Posterior vena cava (tissue), 2 donors: ENCODE results near the gene PCCA. TPM values are rescaled to one million over a fixed set of nuclear protein-coding genes. Genes with fewer than 3 reads are reported as not detected.

Source experiments
- DNase-seq: peaks from one replicate; pipeline ENCODE4 v3.0.0-alpha.2; 2020; ENCODE audit warnings: low spot score
- intact Hi-C, 2 donors: fragments of 100-400 bp; cut with DNase I; formaldehyde crosslinking; loops; one replicate each; pipeline versions ENCODE4 v1.14.1 to v1.14.2; 2022 to 2023
- total RNA-seq, 2 donors: library from RNA; stranded (reverse); fragmentation: NEBNext Ultra II Directional; extraction: Animal tissue kit (Norgen Biotek cat#: 25700); gene quantifications; one replicate each; pipeline ENCODE4 v1.2.1, GENCODE V29; 2021
- donor health status: DM: yes; HTN: yes; CAD: no.
- donor health status: DM: yes; HTN: yes; CAD: no.

PCCA gene
- total RNA-seq, 2 donors from 2014 or later, result 32.0 to 34.5 TPM

DNA sequence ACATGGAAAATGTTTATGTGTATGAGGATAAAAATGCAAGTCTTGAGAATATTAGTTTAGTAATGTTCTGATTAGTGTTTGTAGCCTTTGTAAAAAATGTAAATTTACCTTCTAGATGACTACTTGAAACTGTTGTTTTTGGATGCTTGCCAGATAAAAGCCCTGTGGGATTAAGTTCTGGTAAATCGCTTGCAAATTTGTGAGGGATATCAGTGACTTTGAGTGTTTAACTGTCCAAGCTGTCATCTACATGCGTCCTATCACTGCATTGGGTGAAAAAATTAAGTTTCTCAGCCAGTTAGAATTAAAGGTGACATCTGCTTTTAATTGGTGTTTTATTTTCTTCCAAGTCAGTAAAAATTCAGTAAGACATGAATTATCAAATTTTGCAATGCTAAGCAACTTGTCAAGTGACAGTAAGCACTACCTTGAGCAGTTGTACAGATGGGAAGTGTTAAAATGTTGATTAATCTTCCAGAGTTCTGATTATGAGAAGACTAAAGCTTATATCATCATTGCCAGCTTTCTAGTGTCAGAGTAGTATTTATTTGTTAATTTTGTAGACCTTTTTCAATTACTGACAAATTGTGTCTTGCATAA, 88.0 kb downstream of the PCCA start:
- DNase-seq, result no peak
- intact Hi-C loops, result no loop called here

DNA sequence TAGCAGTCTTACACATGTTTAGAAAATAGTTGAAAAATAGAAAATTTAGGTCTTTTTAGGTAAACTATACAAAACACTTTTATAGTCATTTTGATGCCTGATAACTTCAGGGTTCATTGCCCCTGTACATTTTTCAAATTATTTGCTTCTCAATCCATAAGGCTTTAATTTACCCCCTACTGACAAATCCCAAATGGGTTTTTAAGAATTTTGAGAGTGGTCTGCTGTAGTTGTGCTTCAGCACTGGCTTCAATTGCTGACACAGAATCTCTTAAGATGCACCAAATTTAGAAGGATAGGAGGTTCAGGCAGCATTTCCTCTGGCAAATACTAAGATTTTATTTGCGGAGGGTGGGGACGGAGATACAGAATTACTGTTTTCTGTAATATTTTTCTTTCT, 89.4 kb downstream of the PCCA start:
- no peak for DNase-seq
- intact Hi-C loops, result no loop called here

DNA sequence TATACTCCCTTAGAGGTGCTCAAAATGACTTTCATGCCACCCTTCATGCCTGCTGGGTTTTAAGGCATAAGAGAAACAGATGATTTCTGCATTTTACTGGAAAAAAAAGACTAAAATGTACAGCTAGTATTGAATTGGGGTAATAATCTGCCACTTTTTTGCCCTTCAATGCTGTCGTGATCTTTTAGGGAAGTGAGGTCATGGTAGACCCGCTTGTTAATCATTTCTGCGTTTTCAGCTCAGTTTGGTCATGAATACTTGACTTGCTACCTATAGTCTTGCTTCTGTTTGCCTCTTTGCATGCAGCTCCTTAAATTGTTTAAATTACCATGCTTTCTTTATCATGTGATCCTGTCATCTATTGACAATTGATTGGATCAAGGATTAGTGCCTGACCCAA, 90.4 kb downstream of the PCCA start:
- DNase-seq, result no peak
- intact Hi-C loops, result no loop called here

DNA sequence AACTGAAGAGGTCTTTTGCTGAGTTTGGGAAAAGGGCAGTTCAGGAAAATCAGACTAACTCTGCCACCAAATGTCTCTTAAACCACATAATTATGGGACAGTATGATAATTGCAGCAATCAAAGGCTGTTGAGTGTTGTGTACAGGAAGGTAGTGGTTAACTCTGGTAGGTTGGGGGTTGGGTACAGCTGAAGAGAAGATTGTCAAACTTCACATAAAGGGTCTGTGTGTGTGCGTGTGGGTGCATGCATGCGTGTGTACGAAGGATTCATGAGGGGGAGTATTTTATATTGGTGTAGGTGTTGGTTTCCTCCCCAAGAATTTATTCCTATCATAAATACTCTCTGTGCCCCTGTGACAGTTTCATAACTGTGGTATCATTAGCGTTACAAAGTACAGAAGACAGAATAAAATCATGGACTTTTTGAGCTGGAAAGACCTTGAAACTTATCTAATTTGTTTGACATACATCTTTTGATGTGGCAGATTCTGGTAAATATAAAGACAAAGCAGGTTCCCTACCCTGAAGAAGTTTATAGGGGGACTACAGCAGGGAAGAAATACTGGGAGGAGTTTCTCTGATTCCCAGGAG, 94.1 kb downstream of the PCCA start:
- no peak for DNase-seq
- intact Hi-C loops, result no loop called here

DNA sequence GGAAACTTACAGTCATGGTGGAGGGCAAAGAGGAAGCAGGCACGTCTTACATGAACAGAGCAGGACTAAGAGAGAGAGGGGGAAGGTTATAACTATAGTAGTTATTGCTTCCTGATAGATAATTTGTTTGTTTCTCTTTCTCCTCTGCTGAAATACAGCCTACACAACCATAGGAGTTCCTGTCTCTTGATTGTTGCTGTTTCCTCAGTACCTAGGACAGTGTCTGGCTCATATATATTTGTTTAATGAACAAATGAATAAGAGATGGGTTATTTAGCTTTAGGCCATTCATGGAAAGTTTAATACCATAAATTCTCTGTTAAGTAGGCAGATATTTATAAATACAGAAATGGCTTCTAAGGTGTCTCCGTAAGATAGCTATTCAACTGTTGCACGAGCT, 95.2 kb downstream of the PCCA start:
- no peak for DNase-seq
- intact Hi-C loops, result no loop called here

DNA sequence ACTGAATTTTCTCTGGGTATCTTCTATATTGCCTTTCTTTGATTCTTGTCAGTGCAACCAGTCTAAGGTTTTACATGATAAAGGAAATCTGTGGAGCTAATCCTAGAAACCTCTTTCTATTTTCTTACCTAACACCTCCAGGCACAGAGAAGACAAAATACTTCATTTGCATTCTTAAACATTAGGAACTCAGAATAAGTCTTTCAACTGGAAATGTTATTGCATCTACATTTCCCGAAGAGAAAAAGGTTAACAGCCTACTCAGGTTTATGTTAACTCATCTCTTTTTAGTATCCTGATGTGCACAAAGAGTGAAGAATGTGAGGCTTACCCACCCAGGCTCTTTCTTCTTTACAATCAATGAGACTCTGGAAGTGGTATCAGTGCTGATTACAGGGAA, 106.7 kb downstream of the PCCA start:
- DNase-seq, result no peak
- intact Hi-C loops, result no loop called here

DNA sequence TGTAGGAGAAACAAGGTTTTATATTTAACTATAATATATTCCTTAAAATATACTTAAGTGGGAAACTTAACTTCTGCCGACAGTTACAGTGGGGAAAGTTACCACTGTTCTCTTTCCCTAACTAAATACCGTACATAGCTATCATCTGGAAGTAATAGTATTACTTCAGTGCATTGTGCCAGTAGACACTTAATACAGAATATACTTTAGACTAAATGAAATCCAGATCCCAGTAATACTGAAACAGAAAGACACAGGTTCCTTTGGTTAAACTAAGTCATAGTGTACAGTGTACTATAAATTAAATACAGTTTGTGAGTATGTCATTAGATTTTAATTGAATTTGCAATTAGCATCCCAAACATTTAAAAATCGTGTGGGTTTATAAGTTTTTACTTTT, 107.5 kb downstream of the PCCA start:
- intact Hi-C loops, result no loop called here

DNA sequence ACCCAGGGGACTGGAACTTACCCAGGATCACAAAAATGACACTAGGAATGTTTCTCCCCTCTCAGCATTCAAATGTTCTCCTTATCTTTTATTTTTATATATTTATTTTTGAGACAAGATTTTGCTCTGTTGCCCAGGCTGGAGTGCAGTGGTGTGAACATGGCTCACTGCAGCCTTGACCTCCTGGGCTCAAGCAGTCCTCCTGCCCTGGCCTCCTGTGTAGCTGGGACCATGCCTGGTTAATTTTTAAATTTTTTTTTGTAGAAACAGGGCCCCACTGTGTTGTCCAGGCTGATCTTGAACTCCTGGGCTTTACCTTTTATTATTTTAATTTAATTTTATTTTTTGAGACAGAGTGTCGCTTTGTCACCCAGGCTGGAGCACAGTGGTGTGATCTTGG, 108.2 kb downstream of the PCCA start:
- DNase-seq, result no peak
- intact Hi-C loops, result no loop called here

More for the DNA sequence above, 107.5 kb downstream of the PCCA start:
- DNase-seq, result no peak

DNA sequence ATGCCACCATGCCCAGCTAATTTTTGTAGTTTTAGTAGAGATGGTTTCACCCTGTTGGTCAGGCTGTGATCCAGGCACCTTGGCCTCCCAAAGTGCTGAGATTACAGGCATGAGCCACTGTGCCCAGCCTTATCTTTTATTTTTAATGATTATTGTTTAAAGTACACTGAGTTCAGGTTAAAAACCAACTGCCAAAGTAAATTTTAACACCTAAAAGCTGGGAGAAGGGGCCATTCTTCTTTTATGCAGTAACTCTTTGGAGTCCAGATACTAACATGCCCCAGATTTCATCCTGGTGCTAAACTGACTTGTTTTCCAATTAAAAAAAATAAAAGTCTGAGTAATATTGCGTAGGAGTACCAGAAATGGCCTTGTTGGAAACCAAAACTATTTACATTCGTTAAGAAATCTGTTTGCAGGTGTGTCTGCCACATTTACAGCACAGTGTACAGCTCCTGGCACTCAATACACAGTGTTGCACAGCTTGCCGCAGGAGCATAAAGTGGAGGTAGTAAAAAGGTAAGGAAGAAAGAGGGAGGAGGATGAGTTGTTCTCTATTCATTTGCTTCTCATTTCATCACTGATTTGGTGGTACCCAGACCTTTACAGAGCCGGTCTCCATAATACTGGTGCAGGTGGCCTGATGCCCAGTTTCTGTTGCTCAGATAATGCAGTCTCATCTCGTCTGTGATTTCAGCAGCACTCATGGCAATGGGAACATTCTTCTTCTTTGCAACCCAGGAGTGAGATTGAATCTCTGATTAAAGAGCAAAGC, 108.9 kb downstream of the PCCA start:
- intact Hi-C loops, result no loop called here
- no peak for DNase-seq

DNA sequence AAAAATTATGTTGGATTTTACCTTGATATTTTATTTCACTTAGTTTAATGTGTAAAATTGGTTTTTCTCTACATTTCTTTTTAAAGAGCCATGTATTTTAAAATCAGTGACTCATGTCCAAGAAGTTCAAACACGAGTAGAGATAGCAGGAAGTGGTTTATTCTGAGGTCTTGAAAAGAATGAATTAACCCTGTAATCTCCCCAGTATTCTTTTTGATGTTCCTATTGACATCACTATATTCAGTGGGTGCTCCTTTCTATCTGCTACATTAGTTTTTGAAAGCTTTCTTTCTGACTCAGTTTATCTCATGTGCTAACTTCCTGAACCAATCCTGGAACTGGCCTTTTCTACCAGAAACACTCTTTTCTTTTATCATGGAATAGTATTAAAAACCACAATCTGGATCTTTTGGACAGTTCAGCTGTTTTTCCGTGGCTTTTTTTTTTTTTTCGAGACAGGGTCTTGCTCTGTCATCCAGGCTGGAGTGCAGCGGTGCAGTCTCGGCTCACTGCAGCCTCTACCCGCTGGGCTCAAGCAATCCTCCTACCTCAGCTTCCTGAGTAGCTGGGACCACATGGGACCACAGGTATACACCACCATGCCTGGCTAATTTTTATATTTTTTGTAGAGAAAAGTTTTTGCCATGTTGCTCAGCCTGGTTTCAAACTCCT, 114.9 kb downstream of the PCCA start:
- intact Hi-C loops, result no loop called here
- DNase-seq, result no peak

DNA sequence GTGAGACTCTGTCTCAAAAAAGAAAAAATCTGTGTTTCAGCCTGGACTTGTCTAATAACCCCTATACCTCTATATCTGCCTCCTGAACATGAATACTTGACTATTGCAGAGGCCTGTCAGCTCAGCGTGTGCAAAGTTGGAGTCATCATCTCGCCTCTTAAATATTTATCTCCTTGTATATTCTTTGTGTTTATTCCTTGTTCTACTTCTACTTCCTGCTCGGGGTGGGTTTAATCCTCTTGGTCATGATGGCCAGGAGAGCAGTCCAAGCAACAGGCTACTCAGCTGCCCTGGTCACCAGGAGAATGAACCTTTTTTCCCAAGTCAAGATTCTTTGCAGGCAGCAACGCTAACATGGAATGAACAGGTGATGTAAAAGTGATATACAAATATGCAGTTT, 119.1 kb downstream of the PCCA start:
- intact Hi-C loops, result no loop called here
- DNase-seq, result no peak

DNA sequence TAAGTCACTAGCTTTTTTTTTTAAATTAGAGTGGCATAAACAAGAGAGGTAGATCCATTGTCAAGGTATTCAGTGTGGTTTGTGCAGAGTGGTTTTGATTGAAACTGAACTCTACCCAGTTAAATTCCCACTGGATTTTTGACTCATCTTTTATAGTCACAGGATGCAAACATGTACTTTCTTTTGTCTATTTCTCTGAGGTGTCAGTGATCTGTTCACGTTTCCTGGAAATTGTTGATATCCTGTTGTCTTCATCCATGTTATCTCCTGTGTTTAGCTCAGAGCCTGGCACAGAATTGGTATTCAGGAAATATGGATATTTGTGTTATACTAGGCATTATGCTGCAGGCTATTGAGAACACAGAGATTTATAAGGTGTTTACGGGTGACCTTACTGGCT, 119.7 kb downstream of the PCCA start:
- intact Hi-C loops, result no loop called here
- no peak for DNase-seq

DNA sequence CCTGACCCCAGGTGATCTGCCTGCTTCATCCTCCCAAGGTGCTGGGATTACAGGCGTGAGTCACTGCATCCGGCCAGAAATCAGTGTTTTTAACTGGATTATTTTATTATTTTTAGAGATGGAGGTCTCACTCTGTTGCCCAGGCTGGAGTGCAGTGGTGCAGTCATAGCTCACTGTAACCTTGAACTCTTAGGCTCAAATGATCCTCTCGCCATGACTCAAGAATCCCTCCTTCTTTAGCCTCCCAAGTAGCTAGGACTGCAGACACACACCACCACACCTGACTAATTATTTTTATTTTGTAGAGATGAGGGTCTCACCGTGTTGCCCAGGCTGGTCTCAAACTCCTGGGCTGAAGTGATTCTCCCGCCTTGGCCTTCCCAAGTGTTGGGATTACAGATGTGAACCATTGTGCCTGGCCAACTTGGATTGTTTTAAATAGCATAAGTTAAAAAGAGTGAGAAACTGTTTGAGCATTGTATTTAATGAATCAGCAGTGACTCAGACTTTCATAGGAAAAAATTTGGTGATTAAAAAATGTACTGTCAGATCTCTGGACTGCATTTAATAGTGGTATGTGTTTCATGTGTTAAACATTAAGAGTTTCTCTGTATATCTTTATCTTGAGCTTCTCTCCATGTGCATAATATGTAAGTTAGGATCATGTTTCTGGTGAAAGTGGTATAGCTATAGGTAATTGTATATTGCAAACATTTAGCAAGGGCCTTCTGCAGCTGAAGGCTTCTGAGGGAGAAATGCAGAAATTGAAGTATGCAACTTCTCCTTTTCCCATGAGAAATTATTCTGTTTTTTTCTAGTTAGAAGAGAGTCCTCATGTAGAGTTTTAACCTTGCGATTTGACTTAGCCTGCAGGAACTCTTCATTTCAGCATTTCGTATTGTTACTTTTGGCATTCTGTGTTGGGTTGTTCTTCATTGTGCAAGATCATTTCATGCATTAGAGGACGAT, 121.2 kb downstream of the PCCA start:
- no peak for DNase-seq
- intact Hi-C loops, result no loop called here

DNA sequence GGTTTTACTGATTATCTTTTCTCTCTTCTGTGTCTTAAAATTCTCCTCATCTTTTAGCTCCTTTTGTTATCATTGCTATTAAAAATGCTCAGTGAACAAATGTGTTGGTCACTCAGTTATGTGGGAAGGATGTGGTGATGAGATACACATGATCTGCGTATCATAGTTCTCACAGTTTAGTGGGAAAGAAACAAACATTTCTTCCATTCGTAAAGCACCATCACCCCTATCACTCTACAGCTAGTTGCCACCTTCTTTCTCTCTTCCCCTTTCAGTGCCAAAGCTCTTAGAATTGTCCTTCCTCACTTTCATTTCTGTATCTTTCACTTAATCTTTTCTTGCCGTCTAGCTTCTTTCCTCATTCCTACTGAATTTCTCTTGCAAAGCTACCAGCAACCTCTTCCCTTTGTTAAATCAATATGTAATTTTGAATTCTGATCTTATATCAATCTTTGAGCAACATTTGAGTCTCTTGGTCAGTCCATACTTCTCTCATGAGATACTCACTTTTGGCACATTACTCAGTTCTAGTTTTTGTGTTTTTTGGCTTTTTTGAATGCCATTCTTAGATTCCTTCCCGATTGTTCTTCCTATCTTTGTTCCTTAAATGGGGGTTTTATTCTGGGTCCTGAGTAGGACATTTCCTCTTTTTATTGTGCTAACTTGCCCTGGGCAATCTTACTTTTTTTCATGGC, 122.3 kb downstream of the PCCA start:
- intact Hi-C loops, result no loop called here
- DNase-seq, result no peak

DNA sequence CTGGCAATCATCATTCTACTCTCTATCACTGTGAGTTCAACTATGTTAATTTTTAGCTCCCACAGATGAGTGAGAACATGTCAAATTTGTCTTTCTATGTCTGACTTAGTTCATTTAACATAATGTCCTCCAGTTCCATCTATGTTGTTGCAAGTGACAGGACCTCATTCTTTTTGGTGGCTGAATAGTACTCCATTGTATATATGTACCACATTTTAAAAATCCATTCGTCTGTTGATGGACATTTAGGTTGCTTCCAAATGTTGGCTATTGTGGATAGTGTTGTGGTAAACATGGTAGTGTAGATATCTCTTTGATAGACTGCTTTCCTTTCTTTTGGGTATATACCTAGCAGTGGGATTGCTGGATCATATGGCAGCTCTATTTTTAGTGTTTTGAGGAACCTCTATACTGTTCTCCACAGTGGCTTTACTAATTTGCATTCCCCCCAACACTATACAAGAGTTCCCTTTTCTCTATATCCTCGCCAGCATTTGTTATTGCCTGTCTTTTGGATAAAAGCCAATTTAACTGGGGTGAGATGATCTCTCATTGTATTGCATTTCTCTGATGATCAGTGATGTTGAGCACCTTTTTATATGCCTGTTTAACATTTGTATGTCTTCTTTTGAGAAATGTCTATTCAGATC, 124.1 kb downstream of the PCCA start:
- intact Hi-C loops, result no loop called here
- DNase-seq, result no peak

DNA sequence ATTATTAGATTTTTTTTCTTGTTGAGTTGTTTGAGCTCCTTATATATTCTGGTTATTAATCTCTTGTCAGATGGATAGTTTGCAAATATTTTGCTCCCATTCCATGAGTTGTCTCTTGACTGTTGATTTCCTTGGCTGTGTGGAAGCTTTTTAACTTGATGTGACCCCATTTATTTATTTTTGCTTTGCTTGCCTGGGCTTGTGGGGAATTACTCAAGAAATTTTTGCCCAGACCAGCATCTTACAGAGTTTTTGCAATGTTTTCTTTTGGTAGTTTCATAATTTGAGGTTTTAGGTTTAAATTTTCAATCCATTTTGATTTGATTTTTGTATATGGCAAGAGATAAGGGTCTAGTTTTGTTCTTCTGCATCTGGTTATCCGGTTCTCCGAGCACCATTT, 124.7 kb downstream of the PCCA start:
- DNase-seq, result no peak
- intact Hi-C loops, result no loop called here

DNA sequence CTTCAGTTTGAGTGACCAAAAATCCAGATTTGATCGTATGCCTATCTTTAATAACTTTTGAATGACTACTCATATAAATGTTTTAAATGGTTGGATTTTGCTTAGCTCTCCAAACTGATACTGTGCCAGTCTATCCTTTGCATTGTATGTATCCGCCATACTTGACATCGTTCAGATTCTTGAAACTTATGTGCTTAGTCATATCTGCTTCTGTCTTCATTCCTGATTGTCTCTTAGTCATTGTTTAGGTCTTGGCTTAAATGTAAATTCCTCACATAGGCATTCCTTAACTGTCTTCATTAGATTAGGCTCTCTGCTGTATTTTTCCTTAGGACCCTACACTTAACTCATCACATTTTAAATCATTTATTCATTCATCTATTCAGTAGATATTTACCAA, 126.0 kb downstream of the PCCA start:
- intact Hi-C loops, result no loop called here

DNA sequence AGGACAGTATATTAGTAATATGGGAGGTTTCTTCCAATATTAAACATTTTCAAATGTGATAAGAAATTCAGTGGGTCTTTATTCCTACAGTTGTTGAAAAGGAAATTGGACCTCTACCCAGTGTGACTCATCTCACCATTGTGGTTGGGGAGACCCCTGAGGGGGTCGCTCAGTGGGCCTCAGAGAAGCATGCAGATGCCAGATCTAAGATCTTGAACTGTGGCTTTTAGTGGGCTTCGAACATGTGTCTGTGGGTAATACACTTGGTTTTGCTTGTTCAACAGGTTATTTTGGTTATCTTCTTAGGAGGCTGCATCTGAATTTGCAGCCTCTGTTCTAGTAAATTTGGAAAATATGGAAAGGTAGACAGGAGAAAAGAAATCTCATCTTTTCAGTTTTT, 132.3 kb downstream of the PCCA start:
- intact Hi-C loops, result no loop called here
- no peak for DNase-seq

More for the DNA sequence above, 126.0 kb downstream of the PCCA start:
- DNase-seq, result no peak
